Activated CD4-positive, alpha-beta T cell treated with anti-CD3 and anti-CD28 coated beads for 1 hour (primary cell): ENCODE data around the gene CAPN7.

ENCODE experiments used
- DNase-seq: peaks from one replicate; pipeline ENCODE4 v3.0.0-alpha.2; 2020

Gene CAPN7

GRCh38 chr3:15279205-15279604 is 73.2 kb downstream of the CAPN7 start:
- DNase-seq, result no peak

GRCh38 chr3:15279671-15280402 is 73.8 kb downstream of the CAPN7 start:
- no peak for DNase-seq

DNA sequence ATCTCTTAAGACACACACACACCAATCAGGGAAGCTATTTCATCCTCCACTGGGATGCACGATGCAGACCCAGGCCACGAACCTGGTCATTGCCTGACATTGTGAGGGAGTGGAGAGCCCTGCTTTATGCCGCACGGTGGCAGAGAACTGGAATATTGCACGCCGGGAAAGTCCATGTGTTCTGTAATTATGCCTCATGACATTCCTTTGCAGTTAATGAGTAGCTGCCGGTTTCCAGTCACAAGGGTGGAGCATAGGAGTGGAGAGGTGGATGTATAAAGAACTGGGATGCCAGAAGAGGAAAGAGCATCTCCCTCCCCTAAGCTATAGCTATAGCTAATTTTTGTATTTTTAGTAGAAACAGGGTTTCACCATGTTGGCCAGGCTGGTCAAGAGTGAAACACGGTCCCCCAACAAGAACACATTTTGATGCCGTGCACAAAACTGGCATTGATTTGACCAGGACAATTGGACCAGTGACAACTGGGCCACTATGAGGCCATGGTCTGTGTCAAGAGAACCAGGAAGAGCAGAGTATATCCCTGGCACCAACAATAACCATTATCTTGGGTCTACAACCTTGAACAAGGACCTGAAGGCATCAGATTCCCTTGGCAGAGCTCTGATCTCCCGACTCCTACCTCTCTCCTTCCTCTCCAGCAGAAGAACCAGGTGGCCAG is 74.9 kb downstream of the CAPN7 start:
- DNase-seq, result no peak

DNA sequence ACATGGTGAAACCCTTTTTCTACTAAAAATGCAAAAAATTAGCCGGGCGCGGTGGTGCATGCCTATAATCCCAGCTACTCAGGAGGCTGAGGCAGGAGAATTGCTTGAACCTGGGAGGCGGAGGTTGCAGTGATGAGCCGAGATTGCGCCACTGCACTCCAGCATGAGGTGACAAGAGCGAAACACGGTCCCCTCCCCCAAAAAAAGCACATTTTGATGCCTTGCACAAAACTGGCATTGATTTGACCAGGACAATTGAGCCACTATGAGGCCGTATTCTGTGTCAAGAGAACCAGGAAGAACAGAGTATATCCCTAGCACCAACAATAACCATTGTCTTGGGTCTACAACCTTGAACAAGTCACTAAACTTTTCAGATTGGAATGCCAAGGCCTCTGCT is 75.8 kb downstream of the CAPN7 start:
- DNase-seq, result no peak

DNA sequence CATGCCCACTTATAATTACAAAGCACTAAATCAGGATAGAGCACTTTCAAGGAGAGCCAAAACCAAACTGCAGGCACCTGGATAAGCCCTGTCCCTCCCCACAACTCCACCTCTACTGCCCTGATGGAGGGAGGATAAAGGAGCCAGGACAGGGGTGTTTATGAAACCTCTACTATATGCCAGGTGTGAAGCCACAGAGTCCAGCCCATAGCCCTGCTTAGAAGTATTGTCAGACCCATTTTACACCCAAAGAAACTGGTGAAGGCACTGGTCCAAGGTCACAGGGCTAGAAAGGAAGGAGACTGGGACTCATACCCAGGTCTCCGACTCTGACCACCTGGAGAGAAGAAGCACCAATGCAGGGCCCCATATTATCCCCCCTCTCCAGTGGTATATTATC is 77.7 kb downstream of the CAPN7 start:
- DNase-seq, result no peak

DNA sequence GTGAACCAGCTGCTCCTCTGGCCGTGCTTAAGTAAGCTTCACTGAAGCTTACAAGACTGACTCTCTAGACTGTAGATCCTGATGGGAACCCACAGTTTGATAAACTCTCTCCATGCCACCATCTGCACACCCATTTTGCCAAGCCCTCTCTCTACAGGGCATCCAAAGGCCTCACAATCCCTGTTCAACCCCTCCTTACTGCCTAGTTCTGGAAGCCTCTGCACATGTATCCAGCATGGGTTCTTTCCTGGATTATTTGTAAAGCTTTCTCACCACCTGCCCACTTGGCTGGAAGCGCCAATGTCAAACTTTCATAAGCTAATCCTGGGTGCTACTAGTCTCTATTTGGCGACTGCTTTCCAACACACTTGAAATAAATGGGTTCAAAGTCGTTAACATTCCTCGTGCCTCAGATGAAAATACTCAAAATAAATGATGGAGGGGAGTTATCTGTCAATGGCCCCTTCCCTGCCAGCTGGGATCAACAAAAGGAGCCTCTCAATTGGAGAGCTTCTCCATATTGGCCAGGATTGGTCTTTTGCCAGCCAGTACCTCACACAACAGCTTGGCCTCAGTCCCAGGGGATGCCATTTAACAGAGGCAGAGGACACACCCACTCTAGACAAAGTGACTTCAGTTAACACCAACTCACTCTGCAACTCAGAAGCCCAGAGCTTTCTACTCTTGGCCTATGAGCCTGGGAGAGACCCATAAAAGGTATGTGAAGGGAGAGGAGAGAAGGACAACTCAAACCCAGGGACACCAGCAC is 78.3 kb downstream of the CAPN7 start:
- no peak for DNase-seq

DNA sequence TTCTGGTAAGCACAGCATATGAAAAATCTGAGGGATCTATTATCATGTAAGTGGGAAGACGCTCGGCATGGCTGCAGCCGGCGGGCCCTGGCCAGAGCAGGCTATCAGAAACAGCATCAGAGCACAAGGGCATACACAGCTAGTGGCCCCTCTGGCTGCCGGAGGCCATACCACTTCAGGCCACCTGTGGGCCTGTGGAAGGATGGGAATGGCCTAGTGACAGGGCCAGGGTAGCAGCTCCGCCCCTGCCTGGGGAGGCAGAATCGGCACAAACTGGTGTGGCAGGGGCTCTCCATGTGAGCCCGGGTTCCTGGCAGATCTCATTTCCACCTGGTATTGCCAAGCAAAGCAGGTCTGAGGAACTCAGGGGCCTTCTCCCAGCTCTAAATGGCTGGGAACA is 80.0 kb downstream of the CAPN7 start:
- no peak for DNase-seq

DNA sequence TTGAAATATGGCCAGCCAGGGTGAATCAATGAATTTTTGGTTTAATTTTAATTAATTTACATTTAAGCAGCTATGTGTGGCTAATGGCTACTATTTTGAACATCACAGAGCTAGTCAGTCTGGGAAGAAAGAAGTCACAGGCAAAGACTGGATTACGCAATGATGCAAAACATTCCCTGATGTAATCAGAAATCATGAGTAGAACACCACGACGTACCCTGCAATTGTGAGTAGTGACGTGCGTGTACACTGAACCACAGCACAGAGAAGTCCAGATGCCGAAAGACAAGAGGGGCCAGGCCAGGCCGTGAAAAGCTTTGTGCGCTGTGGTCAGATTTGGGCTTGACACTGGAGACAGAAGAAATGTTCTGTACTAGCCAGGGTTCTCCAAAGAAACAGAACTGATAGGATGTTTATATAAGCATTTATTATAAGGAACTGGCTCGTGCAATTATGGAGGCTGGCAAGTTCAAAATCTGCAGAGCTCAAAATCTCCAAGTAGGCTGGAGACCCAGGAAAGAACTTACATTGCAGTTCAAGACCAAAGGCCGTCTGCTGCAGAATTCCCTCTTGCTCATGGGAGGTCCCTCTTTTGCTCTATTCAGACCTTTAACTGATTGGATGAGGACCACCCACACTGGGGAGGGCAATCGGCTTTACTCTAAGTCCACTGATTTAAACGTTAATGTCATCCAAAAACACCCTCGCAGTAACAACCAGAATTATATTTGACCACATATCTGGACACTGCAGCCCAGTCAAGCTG is 81.7 kb downstream of the CAPN7 start:
- no peak for DNase-seq

GRCh38 chr3:15288331-15289035 is 82.4 kb downstream of the CAPN7 start:
- DNase-seq, result no peak

DNA sequence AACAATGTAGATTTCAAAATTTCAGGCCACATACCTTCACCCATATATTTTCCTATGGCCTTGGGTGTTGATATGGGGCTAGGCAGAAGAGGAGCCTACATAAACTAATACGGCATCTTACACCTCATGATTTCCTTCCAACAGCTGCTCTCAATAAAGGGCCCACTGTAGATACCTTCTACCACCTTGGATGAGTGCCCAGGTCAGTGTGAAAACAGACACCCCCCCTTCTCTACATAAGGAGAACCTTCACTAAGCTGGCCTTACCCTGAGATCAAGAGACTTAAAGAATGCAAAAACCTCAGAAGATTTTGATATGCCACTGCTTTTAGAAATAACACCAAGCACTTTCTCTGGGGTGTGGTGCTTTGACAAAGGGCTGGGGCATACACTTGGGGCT is 83.6 kb downstream of the CAPN7 start:
- DNase-seq, result no peak

- no peak for DNase-seq
Observed at GRCh38 chr3:15290736-15291135, 84.7 kb downstream of the CAPN7 start.

- peak; percentile 29 for DNase-seq
Observed at GRCh38 chr3:15291589-15292541, 85.8 kb downstream of the CAPN7 start.

GRCh38 chr3:15292765-15293522 is 86.9 kb downstream of the CAPN7 start:
- DNase-seq, result no peak

DNA sequence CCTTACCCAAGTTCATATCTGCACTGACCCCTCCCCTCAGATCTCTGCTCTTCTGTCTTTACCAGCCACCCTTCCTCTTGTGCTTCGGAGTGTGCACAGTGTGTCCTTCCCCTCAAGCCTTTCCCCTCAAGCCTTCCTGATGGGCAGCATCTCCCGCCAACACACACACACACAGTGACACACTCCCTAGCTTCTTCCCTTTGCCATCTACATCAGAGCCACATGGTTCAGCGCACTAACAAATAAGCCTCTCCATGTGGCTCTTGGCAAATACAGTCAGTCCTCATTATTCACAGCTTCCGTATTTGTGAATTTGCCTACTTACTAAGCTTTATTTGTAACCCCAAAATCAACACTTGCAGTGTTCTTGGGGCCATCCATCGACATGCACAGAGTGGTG is 88.9 kb downstream of the CAPN7 start:
- no peak for DNase-seq

- no peak for DNase-seq
Observed at GRCh38 chr3:15295506-15295905, 89.5 kb downstream of the CAPN7 start.

GRCh38 chr3:15297608-15298350 is 91.7 kb downstream of the CAPN7 start:
- no peak for DNase-seq

DNA sequence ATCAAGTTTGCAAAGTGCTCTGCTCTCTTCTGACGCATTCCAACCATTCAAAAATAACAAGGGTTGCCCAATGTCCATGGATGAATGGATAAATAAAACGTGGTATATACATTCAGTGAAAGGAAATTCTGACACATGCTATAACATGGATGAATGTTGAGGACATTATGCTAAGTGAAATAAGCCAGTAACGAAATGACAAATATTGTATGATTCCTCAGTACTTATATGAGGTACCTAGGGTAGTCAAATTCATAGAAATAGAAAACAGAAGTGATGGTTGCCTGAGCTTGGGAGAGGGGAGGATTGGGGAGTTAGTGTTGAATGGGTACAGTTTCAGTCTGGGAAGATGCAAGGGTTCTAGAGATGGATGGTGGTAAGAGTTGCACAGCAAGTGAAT is 92.5 kb downstream of the CAPN7 start:
- no peak for DNase-seq

DNA sequence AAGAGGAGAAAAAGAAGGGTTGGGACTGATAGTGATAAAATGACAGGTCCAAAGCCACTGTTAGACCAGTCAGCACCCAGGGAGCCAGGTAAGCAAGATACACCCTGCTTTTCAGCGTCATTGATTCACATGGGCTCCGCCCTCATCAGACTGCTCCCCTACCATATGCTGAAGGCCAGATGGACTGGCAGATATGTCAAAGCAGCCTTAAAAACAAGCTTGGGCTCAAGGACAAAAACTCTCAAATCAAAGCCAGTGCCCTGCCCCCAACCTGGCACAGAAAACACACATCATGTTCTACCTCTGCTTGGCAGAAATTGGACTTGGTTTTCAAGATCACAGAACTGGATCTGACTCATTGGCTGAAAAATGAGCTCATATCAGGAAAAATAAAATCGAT is 93.0 kb downstream of the CAPN7 start:
- no peak for DNase-seq

DNA sequence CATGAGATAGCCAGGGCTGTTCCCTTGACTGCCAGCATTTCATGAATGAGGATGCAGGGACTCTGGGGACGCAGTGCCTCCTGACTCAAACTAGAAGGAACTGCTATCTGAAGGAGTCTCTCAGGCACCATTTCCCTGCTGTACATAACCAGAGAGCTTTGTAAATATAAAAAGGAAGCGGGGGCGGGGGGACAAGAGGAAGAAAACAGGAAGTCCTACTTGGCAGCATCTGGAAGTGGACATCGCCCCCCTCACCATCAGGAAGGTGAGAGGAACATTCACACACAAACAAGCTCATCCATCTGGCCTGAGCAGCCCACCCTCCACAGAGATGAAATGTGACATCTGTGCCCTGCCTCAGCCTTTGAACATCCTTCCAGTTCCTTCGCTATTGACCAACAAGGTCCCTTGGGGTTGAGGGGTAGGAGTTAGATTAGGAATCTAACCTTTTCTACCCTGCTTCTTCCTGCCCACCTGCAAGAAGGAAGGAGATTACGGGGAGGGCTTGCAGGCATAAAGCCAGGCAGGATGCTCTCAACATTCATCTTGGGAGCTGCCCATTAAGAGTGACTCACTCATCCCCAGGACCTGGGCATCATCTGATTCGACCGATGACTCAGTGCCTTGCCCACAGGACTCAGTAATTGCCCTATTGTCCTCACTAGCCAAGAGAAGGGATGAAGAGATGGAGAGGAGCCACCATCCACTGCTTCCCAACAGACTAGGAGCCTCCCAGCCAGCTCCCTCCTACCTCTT is 94.5 kb downstream of the CAPN7 start:
- no peak for DNase-seq
